GM19467 (cell line): Measurements from ENCODE around the gene OAT.

Source experiments
- ATAC-seq: cut with Tn5 transposase; IDR thresholded peaks from one replicate; pipeline ENCODE4 v1.9.1; 2021; ENCODE audit warnings: mild to moderate bottlenecking, moderate library complexity; ENCODE audit not compliant: unreplicated experiment

OAT gene

GRCh38 chr10:124354411-124355382 lies 64.0 kb downstream of the OAT start:
- peak; percentile 67 for ATAC-seq

- no peak for ATAC-seq
These were observed 64.8 kb downstream of the OAT start for GRCh38 chr10:124353896-124354295.

- ATAC-seq, result no peak
These were observed 65.5 kb downstream of the OAT start for GRCh38 chr10:124353091-124353815.

- ATAC-seq, result no peak
These were observed 67.1 kb downstream of the OAT start for GRCh38 chr10:124351481-124352220.

- no peak for ATAC-seq
These were observed 67.9 kb downstream of the OAT start for GRCh38 chr10:124350806-124351205.

GRCh38 chr10:124349996-124350280 lies 68.8 kb downstream of the OAT start:
- no peak for ATAC-seq

- ATAC-seq, result no peak
These were observed 69.3 kb downstream of the OAT start for GRCh38 chr10:124349231-124349995.

GRCh38 chr10:124348801-124349200 lies 69.9 kb downstream of the OAT start:
- no peak for ATAC-seq

- ATAC-seq, result no peak
These were observed 70.8 kb downstream of the OAT start for GRCh38 chr10:124347956-124348355.
